Activated CD4-positive, alpha-beta T cell treated with anti-CD3 and anti-CD28 coated beads, Interleukin-2, Interleukin-6, amounts not matched to agents 100 ng/mL and 50 ng/mL, durations not matched to agents 16 hours and 8 hours (primary cell): ENCODE results near the gene FAM200B.
"Not testable (repeated sequence)": the region's sequence is repeated elsewhere in the genome, so short reads cannot be mapped to it uniquely, and the experiment has no call there.

Source experiments
- DNase-seq: peaks from one replicate; pipeline ENCODE4 v3.0.0-alpha.2; 2020

FAM200B gene

DNA sequence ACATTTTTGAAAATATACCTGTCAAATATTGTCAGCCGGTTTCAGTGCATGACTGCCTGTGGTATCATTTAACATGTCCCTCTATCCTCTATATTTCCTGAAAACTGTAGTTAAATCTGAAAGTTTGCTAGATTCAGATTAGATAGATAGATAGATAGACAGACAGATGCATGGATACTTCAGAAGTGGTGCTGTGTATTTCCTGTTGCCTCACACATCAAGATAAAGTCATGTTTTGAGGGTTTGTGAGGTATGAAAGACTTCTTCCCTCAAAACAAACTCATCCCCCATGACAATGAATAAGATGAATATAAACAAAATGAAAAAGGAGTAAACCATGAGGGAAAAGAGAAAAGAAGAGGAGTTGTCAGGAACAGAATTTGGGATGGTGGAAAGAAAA is 15.2 kb downstream of the FAM200B start:
- no peak for DNase-seq

DNA sequence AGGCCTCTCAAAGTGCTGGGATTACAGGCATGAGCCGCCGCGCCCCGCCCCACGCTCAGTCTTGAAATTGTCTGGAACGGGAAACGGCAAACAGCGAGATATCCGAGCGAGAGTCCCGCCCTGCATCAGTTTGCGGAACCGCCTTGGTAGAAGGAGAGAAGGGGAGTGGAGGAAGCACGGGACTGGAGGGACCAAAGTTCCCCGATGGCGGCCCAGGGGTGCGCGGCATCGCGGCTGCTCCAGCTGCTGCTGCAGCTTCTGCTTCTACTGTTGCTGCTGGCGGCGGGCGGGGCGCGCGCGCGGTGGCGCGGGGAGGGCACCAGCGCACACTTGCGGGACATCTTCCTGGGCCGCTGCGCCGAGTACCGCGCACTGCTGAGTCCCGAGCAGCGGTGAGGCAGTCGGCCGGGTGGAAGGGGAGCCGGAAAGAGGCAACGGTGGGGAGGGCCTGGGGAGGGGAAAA is 21.3 kb downstream of the FAM200B start, which contains the start of gene BST1:
TSS of gene BST1 (plus strand) at position 125 of the 463 bp plus-strand sequence. CDS start at position 205, 80 bp downstream.
- peak; percentile 51 for DNase-seq

DNA sequence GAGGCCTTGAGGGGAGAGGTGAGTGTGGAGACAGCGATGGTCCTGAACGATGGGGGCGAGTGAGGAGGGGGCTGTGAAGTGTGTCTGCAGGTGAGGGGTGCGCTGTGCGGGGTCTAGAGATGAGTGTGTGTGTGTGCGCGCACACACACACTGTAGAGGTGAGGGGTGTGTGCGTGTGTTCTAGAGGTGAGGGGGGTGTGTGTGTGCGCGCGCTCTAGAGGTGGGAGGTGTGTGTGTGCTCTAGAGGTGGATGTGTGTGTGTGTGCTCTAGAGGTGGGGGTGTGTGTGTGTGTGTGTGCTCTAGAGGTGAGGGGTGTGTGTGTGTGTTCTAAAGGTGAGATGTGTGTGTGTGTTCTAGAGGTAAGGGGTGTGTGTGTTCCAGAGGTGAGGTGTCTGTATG is 21.8 kb downstream of the FAM200B start:
- no peak for DNase-seq

DNA sequence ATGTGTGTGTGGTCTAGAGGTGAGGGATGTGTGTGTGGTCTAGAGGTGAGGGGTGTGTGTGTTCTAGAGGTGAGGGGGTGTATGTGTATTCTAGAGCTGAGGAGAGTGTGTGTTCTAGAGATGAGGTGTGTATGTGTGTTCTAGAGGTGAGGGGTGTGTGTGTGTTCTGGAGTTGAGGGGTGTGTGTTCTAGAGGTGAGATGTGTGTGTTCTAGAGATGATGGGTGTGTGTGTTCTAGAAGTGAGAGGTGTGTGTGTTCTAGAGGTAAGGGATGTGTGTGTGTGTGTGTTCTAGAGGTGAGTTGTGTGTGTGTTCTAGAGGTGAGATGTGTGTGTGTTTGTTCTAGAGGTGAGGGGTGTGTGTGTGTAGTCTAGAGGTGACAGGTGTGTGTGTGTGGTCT is 22.5 kb downstream of the FAM200B start:
- no peak for DNase-seq

DNA sequence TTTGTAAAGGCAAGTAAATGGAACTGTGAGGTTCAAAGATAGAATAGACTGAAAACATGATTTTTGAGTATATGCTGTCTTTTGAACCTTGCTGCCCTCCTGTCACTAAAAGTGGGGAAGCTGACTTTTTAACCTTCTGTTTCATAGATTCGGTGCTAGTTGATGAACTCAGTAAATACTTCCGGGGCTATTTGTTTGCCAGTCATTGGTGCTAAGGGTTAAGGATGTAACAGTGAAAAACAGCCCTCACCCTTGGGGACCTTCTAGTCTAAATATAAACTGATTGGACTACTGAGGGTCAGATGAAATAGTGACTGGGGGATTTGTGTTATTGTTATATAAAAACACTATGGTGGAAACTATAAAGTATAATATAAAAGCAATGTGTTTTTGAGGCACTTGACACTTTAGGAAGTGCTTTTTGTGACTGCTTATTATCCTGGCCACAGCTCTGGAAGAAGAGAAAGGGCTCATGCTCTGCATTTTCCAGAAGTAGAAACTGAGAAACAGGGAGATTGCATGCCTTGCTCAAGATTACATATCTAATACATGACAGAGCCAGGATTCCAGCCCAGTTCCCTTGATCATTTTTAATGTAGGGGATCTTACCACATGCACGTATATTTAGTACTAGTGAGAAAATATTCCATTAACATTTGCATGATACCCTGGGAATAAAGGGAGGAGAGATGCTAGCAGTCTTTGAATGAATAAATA is 25.2 kb downstream of the FAM200B start:
- DNase-seq = no peak

DNA sequence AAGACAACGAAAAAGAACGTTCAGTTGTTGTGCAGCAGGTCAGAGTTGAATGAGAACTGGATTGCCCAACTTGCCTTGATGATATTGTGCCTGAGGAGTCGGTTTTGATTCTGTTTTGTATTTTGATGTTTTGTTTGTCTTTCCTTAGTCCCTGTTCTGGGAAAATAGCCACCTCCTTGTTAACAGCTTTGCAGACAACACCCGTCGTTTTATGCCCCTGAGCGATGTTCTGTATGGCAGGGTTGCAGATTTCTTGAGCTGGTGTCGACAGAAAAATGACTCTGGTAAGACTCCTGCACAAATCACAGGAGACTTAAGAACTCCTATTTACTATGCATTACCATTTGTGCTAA is 25.7 kb downstream of the FAM200B start:
- DNase-seq = no peak

DNA sequence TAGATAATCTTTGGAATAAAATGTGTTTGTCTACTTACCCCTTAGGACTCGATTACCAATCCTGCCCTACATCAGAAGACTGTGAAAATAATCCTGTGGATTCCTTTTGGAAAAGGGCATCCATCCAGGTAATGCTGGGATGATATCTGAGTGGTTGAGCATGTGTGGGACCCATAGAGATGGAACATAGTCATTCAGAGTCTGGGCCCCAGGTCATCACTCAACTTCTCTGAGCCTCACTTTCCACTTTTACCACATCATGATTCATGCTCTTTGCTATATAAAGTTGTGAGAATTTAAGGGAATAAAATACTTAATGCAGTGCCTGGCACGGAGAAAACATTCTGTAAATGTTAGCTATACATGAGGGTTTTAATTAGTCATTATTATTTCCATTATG is 30.1 kb downstream of the FAM200B start:
- no peak for DNase-seq

DNA sequence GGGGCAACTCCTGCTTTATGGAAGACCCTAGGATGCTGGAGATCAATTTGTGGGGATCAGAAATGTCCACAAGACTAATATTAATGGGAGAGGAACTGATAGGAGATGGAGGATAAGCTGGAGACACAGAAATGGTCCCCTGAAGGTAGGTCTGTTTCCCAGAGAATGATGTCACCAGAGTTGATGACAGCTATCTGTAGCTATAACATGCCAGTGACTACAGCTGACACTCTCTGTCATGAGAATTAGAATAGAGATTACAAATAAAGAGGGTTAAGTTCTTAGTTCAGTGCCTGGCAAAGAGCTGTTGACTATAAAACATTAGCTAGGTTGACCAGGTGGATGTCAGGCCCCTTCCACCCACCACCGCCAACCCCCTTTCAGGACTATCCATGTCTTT is 30.6 kb downstream of the FAM200B start:
- DNase-seq = no peak

DNA sequence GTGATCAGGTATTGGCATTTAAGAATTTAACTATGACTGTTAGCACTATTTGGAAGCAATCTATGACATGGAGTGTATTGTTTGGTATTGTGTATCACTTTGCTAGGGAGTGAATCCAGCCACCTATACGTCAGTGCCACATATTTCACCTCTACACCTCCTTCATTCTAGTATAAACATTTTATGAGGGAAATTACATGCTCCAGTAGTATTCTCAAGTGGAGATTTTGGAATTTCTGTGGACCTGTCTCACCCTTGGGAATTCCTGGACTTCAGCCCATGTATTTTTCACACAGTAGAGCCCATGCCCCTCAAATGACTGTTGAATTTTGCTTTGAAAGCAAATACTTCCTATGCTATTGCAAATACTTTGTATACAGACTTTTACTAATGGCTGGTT is 32.5 kb downstream of the FAM200B start:
- DNase-seq = no peak

DNA sequence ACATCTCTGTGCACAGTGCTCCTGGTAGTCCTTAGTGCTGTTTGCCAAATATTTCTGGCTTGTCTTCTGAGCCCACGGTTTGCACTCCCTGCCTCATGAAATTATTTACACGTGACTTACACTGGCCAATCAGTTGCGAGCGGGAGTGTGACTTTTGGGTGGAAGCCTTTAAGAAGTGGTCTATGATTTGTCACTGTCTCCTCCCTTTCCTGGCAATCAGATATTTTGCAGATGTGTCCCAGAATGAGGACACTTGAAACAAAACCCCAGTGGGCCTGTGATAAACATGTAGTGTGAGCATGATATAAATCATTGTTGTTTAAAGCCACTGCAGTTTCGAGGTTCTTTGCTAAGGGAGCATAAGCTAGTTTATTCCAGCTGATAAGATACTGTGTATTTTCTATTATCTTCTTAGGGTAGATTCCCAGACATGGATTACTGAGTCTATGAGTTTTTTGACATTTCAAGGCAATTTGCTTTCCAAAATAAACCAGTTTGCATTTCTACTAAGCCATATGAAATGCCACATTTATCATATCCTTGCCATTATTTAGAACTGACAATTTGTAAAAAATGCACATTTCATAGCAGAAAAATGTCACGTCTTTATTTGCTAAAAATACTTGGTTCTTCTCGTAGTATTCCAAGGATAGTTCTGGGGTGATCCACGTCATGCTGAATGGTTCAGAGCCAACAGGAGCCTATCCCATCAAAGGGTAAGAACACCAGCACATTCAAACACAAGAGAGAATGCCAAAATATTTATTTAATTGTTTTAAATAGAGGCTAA is 33.2 kb downstream of the FAM200B start:
- no peak for DNase-seq

DNA sequence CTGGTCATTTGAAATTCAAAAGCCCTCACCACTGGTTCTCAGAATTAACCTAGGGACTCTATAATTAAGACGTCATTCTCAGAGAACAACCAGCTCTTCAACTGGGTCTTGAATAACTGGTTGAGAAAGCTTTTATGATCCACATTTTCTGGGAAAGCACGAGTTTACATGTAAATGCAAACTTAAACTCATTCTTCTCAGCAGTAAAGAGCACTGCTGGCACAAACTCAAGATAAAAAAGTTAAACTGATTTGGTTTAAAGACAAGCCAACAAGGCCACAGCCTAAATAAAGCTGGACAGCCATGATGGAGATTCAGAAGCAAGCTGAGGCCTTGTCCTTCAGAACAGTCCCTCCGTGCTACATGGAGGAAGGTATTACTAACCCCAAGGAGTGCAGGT is 34.5 kb downstream of the FAM200B start:
- no peak for DNase-seq

DNA sequence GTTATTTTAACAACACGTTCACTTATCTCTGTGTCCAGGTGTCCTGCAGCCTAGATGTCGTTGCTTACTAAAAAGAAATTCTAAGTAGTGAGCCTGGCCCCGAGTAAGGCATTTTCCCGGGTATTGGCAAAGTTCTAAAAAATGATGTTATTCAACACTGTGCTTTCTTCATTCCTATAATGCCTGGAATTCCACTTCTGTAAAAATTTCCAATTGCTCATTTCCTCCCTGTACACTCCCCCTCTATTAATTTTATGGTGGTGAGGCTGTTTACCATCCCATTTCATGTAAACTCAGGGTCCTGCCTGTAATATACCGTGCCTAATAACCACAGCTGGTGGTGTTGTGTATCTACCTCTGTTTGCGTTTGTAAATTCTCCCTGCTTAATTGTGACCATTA is 35.5 kb downstream of the FAM200B start:
- no peak for DNase-seq

DNA sequence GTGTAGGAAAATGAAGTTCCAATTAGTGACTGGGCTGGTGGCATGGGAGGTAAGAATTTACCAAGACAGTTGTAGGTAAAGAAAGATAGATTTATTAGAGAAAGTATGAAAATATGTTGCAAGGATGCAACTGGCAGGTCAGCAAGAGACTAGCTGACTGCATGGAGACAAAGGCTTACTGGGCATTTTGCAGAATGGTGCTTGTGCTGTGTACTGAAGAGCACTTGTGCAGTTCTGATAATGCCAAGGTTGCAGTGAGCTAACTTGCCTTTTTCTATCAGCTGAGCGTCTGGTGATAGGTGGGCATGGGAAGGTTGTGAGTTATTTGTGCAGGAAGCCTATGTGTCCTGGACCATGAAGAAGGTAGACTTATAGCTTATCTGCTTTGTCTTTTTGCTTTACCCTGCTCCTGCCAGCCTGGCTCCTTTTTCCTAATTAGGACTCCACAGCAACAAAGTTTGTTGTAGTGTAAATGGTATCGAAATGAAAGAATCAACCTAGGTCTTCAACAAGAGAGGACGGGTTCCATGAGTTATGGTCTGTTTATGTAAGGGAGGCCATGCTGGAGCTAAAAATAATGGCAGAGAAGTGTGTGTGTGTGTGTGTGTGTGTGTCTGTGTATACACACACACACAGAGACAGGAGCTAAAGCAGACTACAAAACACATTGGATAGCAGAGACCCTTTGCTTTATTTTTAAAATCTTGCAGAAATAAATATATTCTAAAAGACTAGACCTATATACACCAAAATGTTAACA is 36.2 kb downstream of the FAM200B start:
- DNase-seq = no peak

DNA sequence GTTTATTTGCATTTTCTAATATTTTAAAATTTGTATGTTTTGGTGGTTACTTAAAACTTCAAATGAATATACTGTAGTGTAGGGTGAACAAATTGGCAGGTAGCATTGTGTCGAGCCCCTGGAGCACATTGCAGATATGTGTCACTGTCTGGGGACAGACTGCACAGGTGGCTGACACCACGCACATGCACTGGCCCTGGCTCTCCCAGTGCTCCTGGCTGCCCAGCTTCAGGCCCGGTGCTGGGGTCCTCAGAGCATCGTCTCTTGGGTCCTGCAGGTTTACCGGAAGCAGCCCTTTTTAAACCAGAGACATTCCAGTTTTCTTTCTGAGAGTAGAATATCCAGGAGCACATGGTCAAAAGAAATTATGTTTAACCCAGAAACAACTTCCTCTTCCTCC is 36.8 kb downstream of the FAM200B start:
- DNase-seq = no peak

DNA sequence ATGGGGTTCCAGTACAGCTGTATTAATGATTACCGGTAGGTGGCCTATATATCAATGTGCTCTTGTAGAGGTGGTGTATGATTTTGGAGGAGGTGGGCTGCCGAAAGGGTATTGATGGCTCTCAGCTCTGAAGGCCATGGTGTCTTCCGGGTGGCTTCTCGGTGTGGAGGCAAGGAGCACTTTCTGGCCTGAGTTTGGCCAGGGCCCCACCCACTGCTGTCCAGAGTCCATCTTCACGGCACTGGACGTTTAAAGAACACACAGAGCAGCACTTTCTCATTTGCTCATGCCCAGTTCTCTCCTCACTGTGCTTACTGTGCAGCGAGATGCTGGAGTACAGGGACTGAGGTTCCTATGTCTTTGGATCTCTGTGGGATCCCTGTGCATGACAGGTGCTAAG is 37.3 kb downstream of the FAM200B start:
- DNase-seq = no peak

DNA sequence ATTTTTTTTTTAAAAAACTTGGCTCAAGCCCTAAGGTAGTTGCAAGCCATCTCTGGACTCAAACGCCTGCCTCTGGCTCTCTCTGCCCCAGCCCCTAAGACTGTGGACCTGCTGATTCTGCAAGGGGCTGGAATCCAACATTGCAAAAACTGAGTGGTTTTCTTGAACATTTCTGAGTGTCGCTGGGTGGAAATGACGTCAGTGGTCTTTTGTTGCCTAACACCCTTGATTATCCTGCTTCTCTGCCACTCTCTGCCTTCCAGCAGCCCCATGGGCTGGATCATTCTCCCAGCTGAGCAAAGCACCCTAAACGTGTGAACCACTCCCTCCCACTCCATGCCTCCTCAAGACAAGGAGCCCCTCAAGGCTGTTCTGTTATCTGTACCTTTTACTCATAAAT is 37.9 kb downstream of the FAM200B start:
- DNase-seq = no peak

DNA sequence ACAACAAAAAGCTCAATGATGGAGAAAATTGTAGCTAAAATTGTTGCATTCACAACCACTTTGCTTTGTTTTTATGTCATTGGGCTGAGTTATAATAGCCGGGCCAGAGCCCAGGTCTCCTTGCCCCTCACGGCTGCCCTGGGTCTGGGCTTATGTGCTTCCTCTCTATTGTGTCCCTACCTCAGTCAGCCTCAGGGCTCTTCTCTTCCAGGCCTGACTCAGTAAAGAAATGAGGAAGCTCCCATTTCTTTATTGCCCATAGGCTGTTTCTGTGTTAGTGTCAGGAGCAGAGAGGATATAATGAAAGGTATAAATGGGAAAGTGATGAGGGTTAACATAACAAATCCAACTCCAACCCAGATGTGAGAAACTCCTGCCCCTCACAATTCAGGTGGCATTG is 39.2 kb downstream of the FAM200B start:
- DNase-seq = no peak

DNA sequence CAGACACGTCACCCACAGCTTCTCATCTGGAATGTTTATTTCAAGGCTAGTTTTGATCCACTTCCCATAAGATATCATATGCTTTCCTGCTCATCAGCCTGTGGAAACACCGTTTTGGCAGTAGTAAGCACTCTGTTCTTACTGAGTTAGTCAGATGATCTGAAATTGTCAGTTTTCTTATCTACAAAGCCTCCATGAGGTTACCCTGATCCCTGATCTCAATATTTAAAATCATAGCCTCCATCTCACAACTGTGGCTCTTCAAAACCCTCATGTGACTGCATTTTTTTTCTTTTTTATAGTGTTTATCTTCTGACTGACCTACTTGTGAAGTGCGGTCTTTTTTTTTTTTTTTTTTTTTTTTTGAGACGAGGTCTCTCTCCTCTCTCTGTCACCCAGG is 44.0 kb downstream of the FAM200B start:
- no peak for DNase-seq

DNA sequence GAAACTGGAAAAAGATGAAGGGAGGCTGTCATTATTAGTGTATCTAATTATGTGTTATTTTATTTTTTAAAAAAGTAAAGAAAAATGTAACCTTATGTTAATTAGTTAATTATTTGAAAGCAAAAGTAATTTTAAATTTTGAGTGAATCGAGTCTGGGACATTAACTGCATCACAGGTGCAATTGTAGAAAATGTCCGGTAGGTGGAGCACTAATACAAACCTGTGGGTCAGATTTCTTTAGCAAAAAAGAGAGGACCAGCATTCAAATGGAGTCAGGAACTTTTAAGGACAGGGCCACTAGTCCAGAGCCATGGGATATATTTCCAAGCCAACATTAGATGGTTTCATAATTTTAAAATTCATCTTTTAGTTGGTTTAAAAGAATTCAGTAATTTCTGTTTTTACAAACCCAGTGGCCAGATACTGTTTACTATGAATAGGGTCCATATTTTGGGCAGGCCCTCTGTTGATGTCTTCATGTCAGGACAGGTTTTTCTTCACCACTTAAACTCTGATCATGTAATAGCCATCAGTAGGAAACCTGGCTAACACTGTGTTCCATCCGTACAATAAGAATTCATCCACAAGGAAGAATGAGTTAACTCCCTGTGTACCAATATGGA is 48.4 kb downstream of the FAM200B start:
- peak; percentile 55 for DNase-seq

DNA sequence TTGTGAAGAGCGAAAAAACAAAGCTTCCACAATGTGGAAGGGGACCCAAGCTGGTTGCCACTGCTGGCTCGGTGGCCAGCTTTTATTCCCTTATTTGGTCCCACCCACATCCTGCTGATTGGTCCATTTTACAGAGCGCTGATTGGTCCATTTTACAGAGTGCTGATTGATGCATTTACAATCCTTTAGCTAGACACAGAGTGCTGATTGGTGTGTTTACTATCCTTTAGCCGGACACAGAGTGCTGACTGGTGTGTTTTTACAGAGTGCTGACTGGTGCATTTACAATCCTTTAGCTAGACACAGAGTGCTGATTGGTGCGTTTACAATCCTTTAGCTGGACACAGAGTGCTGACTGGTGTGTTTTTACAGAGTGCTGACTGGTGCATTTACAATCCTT is 51.4 kb downstream of the FAM200B start:
- DNase-seq = not testable (repeated sequence)

DNA sequence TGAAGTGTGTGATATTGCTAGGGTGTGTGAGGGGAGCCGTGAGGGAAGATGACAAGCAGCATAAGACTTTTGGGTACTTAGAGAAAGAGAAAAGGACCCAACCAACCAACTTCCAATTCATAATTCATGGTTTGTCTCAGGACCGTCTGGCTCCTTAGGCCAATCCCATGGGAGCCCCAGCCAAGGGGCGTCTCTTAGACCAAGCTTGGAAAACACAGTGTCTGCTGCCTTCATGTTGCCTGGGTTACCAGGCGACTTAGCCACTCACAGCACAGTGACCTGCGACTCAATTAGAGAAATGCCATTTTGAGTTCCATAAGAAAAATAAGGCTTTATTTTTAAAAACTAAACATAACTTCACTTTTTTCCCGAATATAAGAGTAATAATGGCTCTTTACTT is 53.9 kb downstream of the FAM200B start:
- no peak for DNase-seq

DNA sequence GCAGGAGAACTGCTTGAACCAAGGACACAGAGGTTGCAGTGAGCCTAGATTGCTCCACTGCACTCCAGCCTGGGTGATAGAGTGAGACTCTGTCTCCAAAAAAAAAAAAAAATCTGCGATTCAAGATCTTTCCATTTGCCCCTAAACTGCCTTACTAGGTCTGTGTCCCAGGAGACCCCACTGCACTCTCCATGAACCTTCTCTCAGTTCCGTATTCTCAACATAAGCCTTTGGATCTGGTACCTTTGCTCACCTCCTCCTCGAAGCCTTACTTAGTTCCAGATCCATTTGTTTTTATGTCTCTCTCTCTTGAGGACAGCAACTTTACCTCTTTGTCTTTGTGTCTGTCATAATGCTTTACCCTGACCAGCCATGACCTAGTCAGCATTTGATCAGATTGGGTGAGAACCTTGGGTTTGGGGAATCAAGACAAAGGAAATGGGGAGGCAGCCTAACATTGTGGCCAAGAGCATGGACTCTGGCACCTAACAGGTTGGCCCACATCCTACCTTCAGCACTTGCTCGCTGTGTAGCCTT is 55.0 kb downstream of the FAM200B start:
- DNase-seq = no peak

DNA sequence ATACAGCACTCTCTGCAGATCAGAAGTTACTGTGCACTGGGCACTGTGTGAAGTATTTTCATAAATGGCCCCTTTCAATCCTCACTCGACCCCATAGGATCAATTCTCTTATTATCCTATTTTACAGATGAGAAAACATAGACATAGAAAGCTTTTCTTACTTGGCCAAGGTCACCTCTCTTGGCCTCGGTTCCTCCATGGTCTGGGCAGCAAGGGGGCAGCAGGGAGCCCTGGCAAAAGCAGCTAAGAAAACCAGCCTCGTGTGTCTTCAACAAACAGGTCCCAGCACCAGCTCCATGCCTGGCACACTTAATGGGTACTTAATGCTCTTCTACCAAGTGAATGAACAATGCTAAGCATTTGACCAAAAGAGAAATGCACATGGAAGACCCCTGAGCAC is 55.6 kb downstream of the FAM200B start:
- DNase-seq = no peak
